Testis (tissue), 2 donors: ENCODE measurements around the gene MTA1.

Experiments
- CTCF ChIP-seq, 3 experiments: fragments of 450-650 bp in 2 of 3; fragments of 200-600 bp in 1 of 3; sonication (generic) in 1 of 3; IDR thresholded peaks; one replicate each; pipeline ENCODE4 v1.5.1; 2016 to 2019; ENCODE audit warnings: antibody characterized with exemption in 3 of 3, mild to moderate bottlenecking in 2 of 3, moderate library complexity in 1 of 3
- POLR2A ChIP-seq: fragments of 450-650 bp; IDR thresholded peaks from one replicate; pipeline ENCODE4 v1.6.1; 2017; ENCODE audit warnings: antibody characterized with exemption, mild to moderate bottlenecking, moderate library complexity

- TF ChIP-seq CTCF (IDR thresholded peaks at IDR 0.05) (no peak), POLR2A (no peak)
Observed at GRCh38 chr14:105496831-105497591, 77.4 kb downstream of the MTA1 start.
